Measurements from ENCODE around the gene GLI1.
"Not testable (repeated sequence)": the region's sequence is repeated elsewhere in the genome, so short reads cannot be mapped to it uniquely, and the experiment has no call there.

Gene GLI1

DNA sequence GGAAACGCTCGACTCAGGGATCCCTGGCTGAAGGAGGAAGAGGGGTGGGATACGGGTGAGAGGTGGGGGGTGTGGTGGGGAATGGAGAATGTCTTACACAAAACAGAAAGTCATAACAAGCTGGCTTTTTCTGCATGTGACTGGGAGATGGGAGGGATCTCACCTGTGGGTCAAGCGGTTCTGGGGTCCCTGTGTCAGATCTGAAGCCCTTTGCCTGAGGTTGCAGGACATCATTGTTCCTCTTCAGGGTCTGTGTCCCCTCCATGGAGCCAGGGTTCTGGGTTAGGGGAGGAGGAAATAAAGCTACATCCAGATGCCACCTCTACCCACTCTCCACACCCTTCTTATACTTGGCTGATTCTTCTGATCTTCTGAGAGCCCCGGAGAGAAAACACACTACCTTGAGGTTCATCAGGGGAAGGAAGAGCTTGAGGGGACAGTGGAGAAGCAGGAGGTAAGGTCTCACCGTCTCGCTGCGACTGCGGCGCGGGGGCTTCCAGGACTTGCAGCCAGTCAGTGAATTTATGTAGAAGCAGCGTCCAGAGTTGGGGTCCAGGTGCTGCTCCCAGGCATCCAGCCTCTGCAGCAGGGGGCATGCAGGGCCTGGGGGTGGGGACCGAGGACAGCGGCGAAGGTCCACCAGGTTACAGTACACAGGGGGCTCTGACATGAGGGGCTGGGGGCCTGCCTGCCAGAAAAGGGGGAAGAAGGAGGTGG is 17.6 kb downstream of the GLI1 start:
- no peak for DNase-seq

DNA sequence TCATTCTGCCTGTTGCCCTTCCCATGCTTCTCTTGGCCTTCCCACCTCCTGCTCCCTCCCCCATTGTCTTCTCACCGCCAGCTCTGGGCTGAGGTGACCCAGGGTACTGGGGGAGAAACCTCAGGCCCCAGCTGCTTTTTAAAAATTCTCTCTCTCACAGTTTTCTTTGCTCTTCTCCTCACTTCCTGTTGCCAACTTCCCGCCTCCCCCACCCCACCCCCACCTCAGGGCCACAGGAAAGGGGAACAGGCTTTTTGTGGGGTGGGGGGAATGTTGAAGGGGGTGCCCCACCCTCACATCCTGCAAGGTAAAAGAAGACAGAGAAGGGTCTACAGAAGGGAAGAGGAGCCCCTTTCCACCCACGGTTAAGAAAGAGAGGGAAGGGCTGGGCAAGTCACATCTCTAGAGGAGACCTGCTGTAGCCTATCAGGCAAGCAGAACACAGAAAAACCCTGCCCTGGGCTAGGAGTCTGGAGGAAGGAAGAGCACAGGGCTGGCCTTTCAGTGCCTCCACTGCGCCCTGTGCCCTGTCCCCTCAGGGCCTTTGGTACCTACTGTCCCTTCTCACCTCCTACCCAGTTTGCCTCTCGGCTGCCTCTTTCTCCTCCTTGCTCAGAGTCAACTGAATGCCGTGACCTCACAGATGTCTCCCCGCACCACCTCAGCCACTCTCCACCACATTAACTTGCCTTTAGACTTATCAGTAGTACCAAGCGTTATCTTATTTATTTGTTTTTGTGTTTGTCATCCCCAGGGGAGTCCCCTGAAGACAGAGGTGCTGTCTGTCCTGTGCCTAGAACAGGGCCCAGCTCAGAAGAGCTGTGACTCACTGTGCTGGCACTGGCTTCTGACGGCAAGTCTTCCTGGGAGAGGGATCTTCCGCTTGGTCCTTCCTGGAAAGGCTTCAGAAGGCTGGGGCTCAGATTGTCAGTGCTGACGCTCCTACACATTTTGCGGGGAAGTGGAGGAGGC is 18.4 kb downstream of the GLI1 start:
- no peak for DNase-seq

DNA sequence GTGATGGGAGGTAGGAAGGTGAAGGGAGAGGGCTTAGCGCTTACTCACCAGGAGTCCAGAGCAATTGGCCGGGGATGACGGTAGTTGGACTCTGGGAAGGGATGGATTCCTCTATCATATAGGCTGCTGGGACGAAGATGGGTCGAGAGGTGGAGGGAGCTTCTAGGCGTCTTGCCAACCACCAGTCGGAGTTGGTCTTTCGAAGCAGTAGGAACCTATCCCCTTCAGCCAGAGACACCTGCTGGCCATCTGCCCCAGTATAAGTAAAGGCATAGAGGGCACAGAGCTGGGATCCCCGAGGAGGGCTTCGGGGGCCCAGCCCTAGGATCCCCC is 19.4 kb downstream of the GLI1 start:
- DNase-seq: no peak

DNA sequence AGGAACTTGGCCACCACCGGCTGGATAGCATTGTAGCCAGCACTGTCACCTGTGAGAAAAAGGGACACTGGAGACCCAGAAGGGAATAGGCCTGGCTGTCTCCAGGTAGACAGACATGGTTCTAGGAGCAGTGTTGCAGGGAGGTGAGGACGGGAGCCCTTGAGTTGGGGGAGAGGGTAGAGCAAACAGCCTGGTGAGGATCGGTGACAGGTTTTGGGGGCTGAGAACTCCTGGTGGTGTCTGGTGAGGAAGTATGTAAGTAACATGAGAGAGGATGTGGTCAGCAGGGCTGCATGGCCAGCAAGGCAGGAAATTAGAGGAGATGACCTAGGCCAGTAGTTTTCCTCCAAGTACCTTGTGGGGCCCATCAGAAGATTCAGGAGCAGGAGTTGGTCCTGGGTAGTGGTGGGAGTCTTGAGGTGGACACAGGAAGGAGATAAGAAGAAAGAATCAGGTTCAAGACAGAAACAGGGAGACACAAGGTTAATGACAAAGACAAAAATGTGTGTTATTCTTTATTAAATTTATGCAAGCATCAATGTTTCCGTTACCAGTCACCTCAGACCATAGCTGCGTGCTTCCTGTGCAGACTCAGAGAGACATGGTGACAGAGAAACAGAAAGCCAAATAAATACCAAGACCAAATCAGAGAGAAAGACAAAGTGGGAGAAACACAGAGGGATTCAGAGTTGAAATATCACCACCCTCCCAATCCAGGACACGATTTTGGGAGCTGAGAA is 20.0 kb downstream of the GLI1 start, which contains the start of gene ARHGAP9:
Gene ARHGAP9 (minus strand): TSS at position 491 of the 740 bp plus-strand sequence. CDS start 460 bp downstream, at position 31.
- DNase-seq: no peak

DNA sequence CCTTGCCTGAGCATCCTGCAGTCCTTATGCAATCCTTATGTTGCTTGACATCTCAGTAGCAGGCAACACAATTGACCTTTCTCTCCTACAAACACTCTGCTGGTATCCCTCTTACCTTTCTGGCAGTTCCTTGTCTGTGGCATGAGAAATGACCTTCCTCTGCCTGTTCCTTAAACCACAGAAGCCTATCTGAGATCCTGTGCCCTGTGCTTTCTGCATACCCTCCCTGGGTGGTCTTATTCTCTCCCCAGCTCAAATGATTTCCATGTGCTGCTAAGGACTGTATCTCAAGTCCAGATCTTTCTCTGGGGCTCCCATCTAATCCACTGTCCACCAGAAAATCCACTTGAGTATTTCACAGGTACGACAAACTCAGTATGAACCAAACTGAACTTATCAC is 22.1 kb downstream of the GLI1 start:
- no peak for DNase-seq

DNA sequence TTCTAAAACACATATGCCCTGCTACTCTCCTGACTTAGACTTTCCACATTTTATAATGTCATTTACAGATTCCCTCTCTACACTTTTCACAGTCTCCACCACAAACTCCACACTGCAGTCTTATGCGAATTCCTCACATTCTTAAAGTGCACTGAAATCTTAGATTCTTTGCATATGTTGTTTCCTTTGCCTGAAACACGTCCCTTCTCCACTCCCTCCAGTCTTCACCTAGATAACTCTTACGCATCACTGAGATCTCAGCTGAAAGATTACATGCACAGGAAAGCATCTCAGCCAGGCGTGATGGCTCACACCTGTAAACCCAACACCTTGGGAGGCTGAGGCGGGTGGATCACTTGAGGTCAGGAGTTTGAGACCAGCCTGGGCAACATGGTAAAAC is 23.9 kb downstream of the GLI1 start:
- no peak for DNase-seq

DNA sequence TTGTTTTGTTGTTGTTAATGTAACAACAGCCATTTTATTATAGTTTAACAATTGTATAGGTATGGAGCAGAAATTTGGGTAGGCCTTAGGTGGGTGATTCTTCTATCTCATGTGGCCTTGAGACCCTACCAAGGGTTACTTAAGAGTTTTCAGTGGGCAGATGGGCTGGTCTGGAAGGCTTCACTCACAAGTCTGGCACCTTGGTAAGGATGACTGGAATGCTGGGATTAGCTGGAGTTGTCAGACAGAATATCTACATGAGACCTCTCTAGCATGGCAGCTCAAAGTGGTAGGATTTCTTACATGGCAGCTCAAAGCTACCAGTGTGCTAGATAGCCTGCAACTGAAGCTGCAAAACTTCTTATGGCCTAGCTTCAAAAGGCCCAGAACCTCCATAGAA is 26.1 kb downstream of the GLI1 start:
- DNase-seq: no peak

DNA sequence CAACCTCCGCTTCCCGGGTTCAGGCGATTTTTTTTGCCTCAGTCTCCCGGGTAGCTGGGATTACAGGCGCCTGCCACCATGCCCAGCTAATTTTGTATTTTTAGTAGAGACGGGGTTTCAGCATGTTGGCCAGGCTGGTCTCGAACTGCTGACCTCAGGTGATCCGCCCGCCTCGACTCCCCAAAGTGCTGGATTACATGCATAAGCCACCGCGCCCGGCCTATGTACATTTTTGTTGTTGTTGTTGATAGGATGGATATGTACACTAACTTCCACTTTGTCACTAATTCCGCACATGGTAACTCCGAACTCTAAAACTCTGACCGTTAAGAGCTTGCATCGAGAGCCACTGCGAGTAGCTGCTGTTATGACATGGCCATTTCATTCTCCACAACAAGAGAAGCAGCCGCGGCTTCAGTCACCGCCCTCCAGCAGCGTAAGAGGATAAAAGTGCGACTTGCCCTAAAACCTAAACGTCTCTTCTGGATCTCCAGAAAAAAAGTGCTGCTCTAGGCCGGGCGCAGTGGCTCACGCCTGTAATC is 27.5 kb downstream of the GLI1 start:
- DNase-seq: no peak

DNA sequence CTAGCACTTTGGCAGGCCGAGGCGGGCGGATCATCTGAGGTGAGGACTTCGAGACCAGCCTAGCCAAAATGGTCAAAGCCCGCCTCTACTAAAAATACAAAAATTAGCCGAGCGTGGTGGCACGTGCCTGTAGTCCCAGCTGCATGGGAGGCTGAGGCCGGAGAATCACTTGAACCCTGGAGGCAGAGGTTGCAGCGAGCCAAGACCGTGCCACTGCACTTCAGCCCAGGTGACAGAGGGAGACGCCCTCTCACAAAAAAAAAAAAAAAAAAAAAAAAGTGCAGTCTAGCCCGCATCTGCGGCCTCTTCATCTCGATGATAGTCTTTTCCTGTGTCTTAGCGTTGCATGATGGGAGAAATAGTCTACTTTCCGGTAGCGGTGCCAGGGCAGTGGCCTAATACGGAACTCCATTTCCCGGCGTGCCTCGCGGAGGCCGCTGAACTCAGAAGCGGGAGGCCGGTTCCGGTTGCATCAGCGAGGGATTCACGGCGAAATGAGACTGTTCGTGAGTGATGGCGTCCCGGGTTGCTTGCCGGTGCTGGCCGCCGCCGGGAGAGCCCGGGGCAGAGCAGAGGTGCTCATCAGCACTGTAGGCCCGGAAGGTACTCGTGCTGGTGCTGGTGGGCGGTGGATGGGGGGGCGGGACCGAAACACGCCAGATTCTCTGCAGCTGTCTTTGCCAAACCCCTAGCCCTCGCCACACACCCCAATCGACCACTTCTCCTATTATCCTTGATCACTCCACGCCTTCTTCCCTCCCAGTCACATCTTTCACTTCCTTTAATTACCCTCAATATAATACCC is 28.2 kb downstream of the GLI1 start, which contains the start of gene MARS1:
Gene MARS1 (plus strand): TSS at position 472 of the 805 bp plus-strand sequence. CDS start 23 bp downstream, at position 495.
- peak; percentile 96 for DNase-seq

DNA sequence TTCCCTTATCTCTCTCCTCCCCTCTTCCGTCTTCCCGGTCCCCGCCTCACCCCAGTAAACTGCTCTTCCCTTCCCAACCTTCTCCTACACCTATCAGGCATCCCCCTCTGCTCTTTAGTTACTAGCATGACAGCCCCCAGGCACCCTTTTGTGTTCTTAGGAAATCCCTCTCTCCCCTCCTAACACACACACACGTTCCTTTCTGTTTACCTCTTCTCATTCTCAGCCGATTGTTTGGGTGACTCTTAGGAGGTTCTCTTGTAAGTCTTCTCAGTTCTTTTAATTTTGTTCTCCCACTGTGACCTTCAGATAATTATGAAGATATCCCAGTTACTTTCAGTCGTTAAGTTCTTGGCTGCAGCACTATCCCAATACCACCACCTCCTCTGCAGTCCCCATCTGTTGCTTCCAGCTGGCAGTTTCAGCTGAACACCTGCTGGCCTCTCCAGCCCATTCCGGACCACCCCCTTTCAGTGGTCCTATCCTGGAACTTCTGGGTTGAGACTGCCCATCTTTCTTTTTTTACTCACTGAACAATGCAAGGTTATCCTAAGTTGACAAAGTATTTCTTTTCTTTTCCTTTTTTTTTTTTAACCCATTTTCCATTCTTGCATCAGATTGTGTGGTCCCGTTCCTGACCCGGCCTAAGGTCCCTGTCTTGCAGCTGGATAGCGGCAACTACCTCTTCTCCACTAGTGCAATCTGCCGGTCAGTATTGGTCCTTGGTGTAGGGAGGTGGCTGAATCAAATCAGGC is 29.0 kb downstream of the GLI1 start:
- peak; percentile 23 for DNase-seq

DNA sequence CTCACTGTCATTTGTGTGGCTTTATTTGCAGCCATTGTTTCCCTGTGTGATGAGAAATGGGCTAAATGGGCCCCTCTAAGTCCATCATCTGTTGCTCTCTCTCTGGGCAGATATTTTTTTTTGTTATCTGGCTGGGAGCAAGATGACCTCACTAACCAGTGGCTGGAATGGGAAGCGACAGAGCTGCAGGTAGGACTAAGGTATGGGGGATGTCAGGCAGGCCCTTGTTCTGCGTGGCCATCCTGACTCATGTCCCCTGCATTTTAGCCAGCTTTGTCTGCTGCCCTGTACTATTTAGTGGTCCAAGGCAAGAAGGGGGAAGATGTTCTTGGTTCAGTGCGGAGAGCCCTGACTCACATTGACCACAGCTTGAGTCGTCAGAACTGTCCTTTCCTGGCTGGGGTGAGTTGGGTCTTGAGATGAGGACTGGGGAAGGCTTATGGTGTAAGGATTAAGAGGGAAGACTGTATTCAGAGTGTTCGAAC is 29.6 kb downstream of the GLI1 start:
- no peak for DNase-seq

DNA sequence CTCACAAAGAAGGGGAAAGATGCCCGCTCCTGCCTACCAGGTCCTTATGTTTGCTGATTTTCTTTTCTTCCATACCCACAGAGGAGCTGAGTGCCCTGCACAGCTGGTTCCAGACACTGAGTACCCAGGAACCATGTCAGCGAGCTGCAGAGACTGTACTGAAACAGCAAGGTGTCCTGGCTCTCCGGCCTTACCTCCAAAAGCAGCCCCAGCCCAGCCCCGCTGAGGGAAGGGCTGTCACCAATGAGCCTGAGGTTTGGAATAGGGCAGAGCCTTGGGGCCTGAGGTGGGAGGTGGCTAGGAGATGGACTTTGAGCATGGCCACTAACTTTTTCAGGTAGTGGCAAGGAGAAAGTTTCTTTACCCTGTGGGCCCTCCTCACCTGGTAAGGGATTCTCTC is 30.5 kb downstream of the GLI1 start:
- DNase-seq: no peak

DNA sequence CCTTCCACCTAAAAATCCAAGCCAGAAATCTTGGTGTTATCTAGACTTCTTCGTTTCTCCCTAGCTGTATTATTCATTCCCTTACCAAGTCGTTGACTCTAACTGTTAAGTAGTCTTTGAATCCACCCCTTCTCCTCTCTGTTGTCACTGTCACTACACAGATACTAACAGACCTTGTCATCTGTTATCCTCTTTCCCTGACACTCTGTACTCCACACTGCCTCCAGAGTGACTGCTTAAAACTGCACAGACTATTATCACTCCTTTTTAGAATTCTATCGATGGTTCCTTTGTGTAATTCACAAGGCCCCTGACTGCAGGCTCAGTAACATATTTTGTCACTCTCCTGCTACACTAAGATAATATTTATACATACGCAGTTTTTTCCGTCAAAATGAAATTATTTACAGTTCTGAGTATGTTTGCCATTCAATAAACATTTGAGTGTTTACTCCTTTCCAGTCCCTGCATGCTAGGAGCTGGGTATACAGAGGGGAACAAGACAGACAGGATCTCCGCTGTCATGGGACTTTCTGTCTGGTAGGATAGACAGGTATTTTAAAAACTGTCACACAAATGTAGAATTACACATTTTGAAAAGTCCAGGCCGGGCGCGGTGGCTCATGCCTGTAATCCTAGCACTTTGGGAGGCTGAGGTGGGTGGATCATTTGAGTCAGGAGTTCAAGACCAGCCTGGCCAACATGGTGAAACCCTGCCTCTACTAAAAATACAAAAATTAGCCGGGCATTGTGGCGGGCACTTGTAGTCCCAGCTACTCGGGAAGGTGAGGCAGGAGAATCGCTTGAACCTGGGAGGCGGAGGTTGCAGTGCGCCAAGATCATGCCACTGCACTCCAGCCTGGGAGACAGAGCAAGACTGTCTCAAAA is 32.1 kb downstream of the GLI1 start:
- DNase-seq: no peak

DNA sequence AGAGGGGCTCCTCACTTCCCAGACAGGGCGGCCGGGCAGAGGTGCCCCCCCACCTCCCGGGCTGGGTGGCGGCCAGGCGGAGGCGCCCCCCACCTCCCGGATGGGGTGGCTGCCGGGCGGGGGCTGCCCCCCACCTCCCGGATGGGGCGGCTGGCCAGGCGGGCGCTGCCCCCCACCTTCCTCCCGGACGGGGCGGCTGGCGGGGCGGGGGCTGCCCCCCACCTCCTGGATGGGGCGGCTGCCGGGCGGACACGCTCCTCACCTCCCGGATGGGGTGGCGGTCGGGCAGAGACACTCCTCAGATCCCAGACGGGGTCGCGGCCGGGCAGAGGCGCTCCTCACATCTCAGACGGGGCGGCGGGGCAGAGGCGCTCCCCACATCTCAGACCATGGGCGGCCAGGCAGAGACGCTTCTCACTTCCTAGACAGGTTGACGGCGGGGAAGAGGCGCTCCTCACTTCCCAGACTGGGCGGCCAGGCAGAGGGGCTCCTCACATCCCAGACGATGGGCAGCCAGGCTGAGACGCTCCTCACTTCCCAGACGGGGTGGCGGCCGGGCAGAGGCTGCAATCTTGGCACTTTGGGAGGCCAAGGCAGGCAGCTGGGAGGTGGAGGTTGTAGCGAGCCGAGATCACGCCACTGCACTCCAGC is 35.6 kb downstream of the GLI1 start:
- DNase-seq: not testable (repeated sequence)

DNA sequence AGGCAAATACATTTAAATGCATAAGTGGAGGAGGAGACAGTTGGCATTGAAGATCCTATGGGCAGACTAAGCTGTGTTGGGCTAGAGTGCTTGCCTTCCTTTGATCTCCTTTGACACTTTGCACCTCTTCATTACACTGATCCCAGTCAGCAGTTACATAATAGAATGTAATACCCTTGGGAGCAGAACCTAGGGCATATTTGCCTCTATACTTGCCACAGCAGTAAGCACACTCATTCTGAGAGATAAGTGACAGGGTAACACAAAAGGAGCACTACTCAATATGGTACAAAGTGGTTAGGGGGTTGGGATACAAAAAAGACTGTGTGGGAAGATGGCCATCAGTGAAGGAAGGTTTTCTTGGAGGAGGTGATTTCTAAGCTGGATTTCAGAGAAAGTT is 37.2 kb downstream of the GLI1 start:
- DNase-seq: no peak

DNA sequence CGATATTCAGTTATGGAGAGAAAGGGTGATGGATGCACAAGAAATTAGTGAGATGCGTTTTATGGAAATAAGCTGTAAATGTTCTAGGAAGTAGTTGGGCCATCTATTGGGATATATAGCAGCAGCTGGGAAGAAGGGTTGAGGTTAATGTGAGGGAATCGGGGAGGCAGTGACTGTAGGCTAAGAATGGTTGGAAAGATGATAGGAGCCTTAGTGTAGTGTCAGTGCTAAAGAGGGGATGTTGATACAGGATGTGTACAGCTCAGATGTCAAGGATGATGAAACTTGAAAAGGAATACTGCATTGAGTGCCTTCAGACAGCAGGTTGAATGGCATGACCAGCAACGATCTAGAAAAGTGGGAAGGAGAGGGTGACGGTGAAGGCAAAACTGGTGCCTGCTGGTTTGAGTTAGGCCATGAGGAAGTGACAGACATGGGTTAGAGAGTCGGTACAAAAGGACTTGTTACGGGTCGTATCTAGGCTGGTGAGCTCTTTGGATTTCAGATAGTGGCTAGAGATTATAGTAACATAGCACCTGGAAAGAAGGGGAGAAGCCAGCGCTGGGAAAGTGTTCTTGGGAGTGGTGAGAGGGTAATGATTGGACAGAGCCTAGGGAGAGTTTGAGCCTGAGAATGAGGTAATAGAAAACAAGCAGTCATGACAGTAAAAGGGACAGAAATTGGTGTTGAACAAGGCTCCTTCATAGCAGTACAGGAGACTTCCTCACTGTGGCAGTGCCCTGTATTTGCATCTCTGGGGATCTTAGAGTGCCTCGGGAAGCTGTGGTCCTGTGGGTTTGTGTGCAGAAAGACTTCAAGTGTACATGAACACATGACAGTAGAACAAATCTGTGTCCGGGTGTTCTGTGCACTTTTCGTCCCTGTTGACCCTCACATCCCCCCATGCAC is 37.9 kb downstream of the GLI1 start:
- DNase-seq: no peak

DNA sequence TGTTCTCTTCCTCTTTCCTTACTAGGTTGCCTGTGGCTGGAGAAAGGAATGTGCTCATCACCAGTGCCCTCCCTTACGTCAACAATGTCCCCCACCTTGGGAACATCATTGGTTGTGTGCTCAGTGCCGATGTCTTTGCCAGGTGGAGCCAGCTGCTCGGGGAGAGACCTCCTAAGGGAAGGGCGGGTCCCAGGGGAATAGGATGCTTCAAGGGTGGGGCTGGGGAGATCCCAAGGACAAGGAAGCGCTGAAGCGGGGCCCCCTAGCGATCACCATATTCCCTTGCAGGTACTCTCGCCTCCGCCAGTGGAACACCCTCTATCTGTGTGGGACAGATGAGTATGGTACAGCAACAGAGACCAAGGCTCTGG is 38.5 kb downstream of the GLI1 start:
- DNase-seq: no peak

DNA sequence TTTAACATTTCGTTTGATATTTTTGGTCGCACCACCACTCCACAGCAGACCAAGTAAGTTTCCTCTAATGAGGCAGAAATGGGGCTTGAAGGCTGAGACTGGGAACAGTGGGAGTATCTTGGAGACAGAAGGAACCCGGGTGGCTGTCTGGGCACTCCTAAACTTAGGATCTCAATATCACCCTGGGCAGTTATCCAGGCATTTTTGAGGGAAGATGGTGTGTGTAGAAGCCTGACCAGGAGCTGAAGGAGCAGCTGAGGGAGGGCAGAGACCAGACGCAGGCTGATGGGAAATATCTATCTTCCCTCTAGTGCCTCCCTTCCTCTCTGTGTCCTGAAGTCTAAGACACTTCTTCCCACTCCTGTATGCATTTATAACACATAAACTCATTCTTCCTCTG is 39.0 kb downstream of the GLI1 start:
- DNase-seq: no peak

DNA sequence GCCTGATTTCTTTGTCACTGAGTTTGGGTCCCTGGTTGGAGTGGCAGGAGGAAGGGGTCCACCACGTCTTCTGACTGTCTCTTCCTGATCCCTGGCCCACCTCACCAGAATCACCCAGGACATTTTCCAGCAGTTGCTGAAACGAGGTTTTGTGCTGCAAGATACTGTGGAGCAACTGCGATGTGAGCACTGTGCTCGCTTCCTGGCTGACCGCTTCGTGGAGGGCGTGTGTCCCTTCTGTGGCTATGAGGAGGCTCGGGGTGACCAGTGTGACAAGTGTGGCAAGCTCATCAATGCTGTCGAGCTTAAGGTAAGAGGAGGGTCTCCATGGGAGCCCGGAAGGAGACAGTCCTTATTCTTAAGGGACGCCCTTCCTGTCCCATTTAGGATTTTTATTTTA is 40.6 kb downstream of the GLI1 start:
- DNase-seq: no peak
